GM19043 (cell line): ENCODE measurements around the gene ANGPTL7.
"Not testable (repeated sequence)": the region's sequence is repeated elsewhere in the genome, so short reads cannot be mapped to it uniquely, and the experiment has no call there.

Source experiments
- ATAC-seq: cut with Tn5 transposase; IDR thresholded peaks from one replicate; pipeline ENCODE4 v1.9.1; 2021; ENCODE audit warnings: low read depth; ENCODE audit not compliant: unreplicated experiment

ANGPTL7 gene

DNA sequence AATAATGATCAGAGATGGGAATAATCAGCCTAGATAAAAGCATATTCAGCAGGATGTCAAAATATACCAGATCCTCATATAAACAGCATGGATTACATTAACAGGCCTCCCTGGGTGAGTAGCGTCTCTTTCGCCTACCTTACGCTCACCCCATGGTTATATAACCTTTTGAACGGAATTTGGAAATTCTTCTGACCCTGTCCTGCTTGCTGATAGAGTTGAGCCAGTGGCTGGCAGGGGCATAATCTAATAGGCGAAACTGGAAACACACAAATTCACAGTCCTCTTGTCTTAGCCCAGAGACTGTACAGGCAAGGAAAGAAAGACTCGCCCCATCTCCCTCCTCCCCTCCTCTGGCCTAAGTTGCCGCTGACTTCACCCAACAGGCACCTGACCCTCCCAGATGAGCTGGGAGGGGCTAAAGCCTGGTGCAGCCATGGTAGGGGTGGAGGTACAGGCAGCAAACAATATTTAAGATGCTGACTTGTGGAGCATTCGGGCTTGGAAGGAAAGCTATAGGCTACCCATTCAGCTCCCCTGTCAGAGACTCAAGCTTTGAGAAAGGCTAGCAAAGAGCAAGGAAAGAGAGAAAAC, at the start of gene ANGPTL7:
Gene ANGPTL7, plus strand, starts transcription at position 498 of the 594 bp plus-strand sequence. CDS start 225 bp downstream, outside the sequence.
- ATAC-seq, result no peak

DNA sequence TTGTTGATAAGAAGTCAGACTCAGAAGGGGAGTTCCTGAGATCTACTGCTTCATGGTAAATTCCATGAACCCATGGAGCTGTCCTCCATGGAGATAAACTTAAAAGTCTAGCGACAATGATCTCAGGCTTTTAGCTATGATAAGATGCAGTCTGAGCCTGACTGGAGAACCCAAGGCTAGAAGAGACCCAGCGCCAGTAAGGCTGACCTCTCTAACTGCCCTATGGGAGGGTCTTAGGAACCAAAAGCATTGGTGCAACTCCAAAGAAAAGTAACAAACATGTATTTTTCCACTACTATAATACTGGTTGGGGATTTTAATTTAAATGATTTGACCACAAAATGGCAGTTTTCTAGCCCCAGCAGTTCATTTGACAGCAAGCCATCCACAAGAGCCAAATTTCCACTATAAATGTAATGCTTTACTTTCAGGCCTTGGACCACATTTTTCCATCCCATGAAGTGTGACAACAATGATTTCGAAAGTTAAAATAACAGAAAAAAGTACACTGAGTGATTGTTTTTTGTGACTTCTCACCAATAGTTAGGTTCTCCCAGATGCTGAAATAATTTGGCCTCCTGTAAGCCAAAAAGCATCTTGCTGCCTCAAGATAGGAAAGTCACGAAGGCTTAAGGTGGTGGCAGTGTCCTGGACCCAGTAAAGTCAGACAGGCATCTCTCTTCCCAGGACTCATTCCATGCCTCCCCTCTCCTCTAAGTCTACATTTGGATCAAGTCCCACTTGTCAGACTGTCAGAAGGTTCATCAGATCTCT, 46.4 kb upstream of the ANGPTL7 start:
- no peak for ATAC-seq

GRCh38 chr1:11143401-11143800, 45.8 kb upstream of the ANGPTL7 start:
- no peak for ATAC-seq

GRCh38 chr1:11143907-11144306, 45.2 kb upstream of the ANGPTL7 start:
- ATAC-seq, result no peak

GRCh38 chr1:11144570-11145256, 44.4 kb upstream of the ANGPTL7 start:
- no peak for ATAC-seq

DNA sequence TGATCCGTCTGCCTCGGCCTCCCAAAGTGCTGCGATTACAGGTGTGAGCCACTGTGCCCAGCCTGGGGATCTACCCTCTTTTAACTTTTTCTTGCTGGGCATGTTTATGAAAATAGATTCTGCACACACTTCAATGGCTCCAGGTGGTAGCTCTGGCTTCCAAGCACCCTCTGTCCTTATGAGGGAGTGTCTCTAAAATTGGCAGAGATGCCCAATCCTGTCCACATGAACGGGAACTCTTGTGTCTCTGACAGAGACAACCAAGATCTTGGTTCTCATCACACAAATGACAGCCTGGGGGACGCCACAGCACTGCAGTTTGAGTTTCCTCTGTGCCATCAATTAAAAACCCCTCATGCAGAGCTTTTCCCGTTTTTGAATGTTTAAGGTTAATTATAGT, 43.4 kb upstream of the ANGPTL7 start:
- ATAC-seq, result no peak

GRCh38 chr1:11147197-11147770, 41.9 kb upstream of the ANGPTL7 start:
- no peak for ATAC-seq

- no peak for ATAC-seq
These were observed 38.8 kb upstream of the ANGPTL7 start for GRCh38 chr1:11150326-11150725.

- ATAC-seq, result no peak
These were observed 38.0 kb upstream of the ANGPTL7 start for GRCh38 chr1:11151114-11151513.

DNA sequence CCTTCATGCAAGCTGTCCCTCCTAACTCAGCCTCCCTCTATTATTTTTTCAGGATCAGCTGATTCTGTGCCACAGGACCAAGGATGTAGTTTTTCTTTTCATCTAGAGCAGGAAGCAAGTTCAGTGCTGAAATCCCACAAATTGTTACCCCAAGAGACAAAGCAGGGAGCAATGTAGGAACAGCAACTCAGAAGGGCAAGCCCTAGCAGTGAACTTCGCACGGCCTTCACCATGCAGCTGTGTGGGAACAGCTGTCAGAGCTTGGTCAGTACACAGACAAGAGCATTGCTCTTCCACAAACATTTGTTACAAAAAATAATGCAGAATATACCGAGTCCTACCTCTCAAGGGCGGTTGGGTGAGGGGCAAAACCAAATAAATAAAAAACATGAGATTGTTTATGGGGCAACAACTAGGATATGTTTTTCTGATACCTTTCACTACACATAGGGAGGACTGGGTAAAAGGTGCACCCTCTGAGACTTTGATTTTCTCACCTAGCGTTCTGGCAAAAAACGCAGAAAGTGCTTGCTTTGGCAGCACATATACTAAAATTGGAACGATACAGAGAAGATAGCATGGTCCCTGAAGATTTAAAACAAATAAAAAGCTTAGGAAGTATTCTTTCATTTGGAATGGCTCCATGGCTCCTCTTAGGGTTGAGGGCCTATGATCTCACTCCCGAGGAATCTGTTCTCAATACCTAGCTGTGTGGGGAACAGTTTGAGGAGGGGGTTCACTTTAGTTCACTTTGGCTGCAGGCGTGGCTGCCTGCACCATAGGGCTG, 37.1 kb upstream of the ANGPTL7 start:
- ATAC-seq, result no peak

DNA sequence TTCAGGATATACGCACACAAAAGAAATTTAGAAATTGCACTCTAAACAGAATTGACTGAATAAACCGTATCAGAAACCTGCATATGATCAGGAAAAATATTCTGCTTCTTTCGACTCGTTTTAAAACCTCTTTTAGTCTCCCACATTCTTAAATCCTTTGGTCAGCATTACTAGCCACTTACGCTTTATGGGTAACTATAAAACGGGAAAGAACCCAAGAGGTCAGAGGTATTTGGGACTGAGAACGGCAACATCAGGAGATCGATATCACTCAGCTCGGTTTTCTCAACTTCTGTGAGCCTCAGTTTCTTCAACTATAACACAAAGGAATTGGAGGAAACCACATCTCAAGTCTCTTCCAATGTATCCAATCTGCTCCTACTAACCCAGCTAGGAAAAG, 36.4 kb upstream of the ANGPTL7 start:
- no peak for ATAC-seq

DNA sequence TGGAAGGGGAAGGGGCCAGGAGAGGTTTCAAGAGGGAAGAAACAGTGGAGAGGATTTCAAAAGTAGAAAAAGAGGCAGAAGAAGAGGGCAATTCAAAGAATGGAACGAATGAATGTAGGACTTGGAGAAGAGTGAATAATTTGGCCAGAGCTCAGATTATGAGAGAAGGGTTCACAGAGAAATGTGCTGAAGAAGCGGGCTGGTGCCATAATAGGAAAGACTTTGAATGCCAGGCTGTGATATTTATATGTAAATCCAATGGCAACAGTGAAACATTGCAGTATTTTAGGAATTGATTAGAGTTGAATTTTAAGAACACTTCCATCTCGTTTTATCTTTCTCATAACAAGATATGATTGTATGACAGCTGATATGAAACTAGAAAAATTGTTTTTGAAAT, 36.0 kb upstream of the ANGPTL7 start:
- no peak for ATAC-seq

DNA sequence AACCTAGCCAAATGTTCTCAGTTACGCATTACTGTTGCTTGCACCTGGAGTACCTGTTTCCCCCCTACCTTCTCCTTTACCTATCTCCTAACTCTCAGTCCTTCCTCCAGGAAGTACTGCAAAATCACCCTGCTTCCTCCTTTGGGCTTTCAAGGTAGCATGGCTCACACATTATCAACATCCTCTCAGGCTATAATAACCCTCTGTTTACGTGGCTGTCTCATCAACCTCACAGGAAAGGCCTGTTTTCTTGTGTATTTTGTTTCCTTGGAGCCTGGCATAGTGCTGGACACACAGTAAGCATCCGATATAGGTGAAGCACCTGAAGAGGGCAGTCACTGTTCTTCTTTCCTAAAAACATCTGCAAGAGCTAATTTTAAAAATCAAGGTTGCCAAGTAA, 32.7 kb upstream of the ANGPTL7 start:
- ATAC-seq, result no peak

DNA sequence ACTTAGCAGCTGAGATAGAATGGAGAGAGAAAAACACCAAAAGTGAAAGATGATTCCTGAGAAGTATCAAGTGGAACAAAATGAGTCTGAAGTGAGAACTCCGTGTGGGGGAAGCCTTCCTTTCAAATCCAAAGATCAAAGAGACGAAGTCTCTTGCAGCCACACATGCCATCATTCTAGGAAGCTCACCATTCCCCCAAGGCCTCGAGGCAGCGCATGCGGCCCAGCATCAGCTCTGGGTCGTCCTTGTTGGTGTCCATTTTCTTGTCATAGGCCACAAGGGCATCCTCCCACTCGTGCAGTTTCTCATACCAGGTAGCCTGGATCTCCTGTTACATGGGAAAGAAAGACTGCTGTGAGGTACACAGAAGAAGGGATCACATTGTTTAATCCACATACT, 32.2 kb upstream of the ANGPTL7 start:
- no peak for ATAC-seq

- ATAC-seq, result no peak
These were observed 31.8 kb upstream of the ANGPTL7 start for GRCh38 chr1:11157394-11157793.

- no peak for ATAC-seq
These were observed 31.3 kb upstream of the ANGPTL7 start for GRCh38 chr1:11157867-11158266.

- no peak for ATAC-seq
These were observed 30.9 kb upstream of the ANGPTL7 start for GRCh38 chr1:11158291-11158690.

DNA sequence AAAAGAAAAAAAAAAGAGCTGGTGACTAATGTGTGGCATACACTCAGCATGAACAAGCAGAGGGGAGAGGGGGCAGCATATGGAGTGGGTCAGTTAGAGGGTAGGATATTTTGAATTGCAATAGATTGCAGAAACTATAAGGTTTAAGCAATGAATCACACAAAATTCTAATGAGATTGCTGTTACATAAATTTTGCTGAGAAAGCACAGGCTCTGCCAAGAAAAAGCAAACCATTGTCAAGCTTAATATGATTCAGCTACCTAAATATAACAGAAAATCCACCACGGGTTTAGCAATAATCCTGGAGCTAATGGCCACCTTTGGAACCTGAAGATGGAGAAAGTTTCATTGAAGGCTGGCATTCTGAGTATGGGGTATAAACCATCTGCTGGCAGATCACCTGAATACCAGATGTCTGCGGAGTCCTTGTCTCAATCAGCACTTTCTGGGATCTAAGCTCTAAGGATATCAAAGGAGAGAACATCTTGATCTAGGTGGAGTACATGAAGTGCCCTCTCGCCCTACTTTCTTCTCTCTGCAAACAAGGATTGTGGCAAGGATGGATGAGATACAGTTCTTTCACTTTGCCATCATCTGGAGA, 30.3 kb upstream of the ANGPTL7 start:
- ATAC-seq, result no peak

- ATAC-seq, result not testable (repeated sequence)
These were observed 26.4 kb upstream of the ANGPTL7 start for GRCh38 chr1:11162752-11163151.

GRCh38 chr1:11166744-11167143, 22.4 kb upstream of the ANGPTL7 start:
- ATAC-seq, result not testable (repeated sequence)
